Smooth muscle cell (in vitro differentiated cells): ENCODE measurements around the gene TAAR8. TPM values are rescaled to one million over a fixed set of nuclear protein-coding genes. Genes with fewer than 3 reads are reported as not detected.

Experiments
- DNase-seq: peaks from one replicate; lab custom pipeline; 2025; ENCODE audit not compliant: unreplicated experiment; lab: John Stamatoyannopoulos, UW
- H2AFZ ChIP-seq: fragments of 200-600 bp; sonication (generic); 2 replicates; pipeline ENCODE4 v1.6.0; 2016; ENCODE audit warnings: antibody characterized with exemption, low read depth, mild to moderate bottlenecking
- H3F3A ChIP-seq: fragments of 200-600 bp; sonication (generic); 2 replicates; pipeline ENCODE4 v1.6.0; 2017; ENCODE audit warnings: antibody characterized with exemption, low read depth
- H3K27ac ChIP-seq: fragments of 200-600 bp; sonication (generic); 2 replicates; pipeline ENCODE4 v1.5.1; 2016; ENCODE audit warnings: low read depth, mild to moderate bottlenecking
- H3K27me3 ChIP-seq: fragments of 200-600 bp; sonication (generic); 2 replicates; pipeline ENCODE4 v1.6.1; 2016; ENCODE audit warnings: low read depth, mild to moderate bottlenecking
- H3K36me3 ChIP-seq: fragments of 200-600 bp; sonication (generic); 2 replicates; pipeline ENCODE4 v1.5.1; 2016; ENCODE audit warnings: low read depth
- H3K4me1 ChIP-seq: fragments of 200-600 bp; sonication (generic); 2 replicates; pipeline ENCODE4 v1.5.1; 2016; ENCODE audit warnings: low read depth
- H3K4me2 ChIP-seq: fragments of 200-600 bp; sonication (generic); 2 replicates; pipeline ENCODE4 v1.6.0; 2016; ENCODE audit warnings: mild to moderate bottlenecking
- H3K4me3 ChIP-seq: fragments of 200-600 bp; sonication (generic); 2 replicates; pipeline ENCODE4 v1.5.1; 2016; ENCODE audit warnings: mild to moderate bottlenecking
- H3K79me2 ChIP-seq: fragments of 200-600 bp; sonication (generic); 2 replicates; pipeline ENCODE4 v1.6.0; 2016; ENCODE audit warnings: low read depth, mild to moderate bottlenecking
- H3K9ac ChIP-seq: fragments of 200-600 bp; sonication (generic); 2 replicates; pipeline ENCODE4 v1.6.0; 2016; ENCODE audit warnings: low read depth
- H3K9me3 ChIP-seq: fragments of 200-600 bp; sonication (generic); replicated peaks from 2 replicates; pipeline ENCODE4 v1.5.1; 2016; ENCODE audit warnings: low read depth
- H4K20me1 ChIP-seq: fragments of 200-600 bp; sonication (generic); 2 replicates; pipeline ENCODE4 v1.6.0; 2016; ENCODE audit warnings: low read depth
- WGBS: methylation state at CpG from one replicate; pipeline ENCODE4 v1.1.7; 2016; ENCODE audit warnings: low lambda C conversion rate; 5-methylcytosine and 5-hydroxymethylcytosine counted together
- polyA plus RNA-seq: library from polyadenylated mRNA; unstranded; fragments of >200 nt; fragmentation: Nextera tagmentation; extraction: Ambion mirVana; gene quantifications from 2 replicates; pipeline ENCODE4 v1.2.1, GENCODE V29; 2016
- total RNA-seq: library from RNA; depleted of rRNA; stranded (reverse); fragments of >200 nt; gene quantifications from 2 replicates; pipeline ENCODE4 v1.2.3, GENCODE V29; 2014
- TF ChIP-seq, protein P1 (sequence below): fragments of 200-600 bp; sonication (generic); IDR thresholded peaks from 2 replicates; pipeline ENCODE4 v1.5.1; 2017; ENCODE audit warnings: borderline replicate concordance, mild to moderate bottlenecking, antibody characterized with exemption; ENCODE audit not compliant: insufficient read depth, poor library complexity, severe bottlenecking

TAAR8 gene
- total and polyA plus RNA-seq, 2 experiments from 2014 or later, result not detected

DNA sequence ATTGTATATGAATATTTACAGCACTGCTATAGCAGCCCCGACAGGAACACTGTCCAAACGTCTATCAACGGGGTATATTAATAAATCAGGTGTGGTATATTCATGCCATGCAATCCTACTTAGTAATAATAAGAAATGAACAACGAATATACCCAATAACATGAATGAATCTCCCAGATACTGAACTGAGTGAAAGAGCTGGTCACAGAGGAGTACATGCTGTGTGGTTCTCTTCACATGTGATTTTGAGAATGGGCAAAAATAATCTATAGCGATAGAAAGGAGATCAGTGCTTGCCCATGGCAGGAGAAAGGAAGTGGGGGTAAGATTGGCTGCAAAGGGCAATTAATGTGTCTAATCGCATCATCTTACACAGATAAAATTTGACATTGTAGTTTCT is 13.9 kb downstream of the TAAR8 start:
- Histone ChIP-seq H3K9ac (no peak overlapping the region), H3K9me3 (no peaks in the 10 kb centered on the region), H3K27me3 (peaks cover 17% of the 10 kb centered on the region), H3K4me2 (no peak overlapping the region), H3K36me3 (no peaks in the 10 kb centered on the region), H2AFZ (no peak overlapping the region), H3K27ac (no peak overlapping the region), H3K79me2 (no peaks in the 10 kb centered on the region), H3F3A (no peaks in the 10 kb centered on the region), H3K4me1 (no peaks in the 10 kb centered on the region), H4K20me1 (no peaks in the 10 kb centered on the region), H3K4me3 (no peak overlapping the region)
- TF ChIP-seq, protein P1, sequence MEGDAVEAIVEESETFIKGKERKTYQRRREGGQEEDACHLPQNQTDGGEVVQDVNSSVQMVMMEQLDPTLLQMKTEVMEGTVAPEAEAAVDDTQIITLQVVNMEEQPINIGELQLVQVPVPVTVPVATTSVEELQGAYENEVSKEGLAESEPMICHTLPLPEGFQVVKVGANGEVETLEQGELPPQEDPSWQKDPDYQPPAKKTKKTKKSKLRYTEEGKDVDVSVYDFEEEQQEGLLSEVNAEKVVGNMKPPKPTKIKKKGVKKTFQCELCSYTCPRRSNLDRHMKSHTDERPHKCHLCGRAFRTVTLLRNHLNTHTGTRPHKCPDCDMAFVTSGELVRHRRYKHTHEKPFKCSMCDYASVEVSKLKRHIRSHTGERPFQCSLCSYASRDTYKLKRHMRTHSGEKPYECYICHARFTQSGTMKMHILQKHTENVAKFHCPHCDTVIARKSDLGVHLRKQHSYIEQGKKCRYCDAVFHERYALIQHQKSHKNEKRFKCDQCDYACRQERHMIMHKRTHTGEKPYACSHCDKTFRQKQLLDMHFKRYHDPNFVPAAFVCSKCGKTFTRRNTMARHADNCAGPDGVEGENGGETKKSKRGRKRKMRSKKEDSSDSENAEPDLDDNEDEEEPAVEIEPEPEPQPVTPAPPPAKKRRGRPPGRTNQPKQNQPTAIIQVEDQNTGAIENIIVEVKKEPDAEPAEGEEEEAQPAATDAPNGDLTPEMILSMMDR, result no peak
- 93% methylated on average over 6 of the region's 6 CpGs for WGBS
- DNase-seq, result no peak

- WGBS, result 90% methylated on average over 1 of the region's 1 CpG
- H2AFZ ChIP-seq, result peak overlapping the region; percentile 23
- no peaks in the 10 kb centered on the region for H3F3A ChIP-seq
- H4K20me1 ChIP-seq, result no peaks in the 10 kb centered on the region
- no peaks in the 10 kb centered on the region for H3K79me2 ChIP-seq
- no peaks in the 10 kb centered on the region for H3K9me3 ChIP-seq
- H3K36me3 ChIP-seq, result no peaks in the 10 kb centered on the region
- H3K4me3 ChIP-seq, result no peak overlapping the region
- TF ChIP-seq, protein P1, result no peak
- H3K27ac ChIP-seq, result no peak overlapping the region
- no peak for DNase-seq
- no peak overlapping the region for H3K4me2 ChIP-seq
- H3K4me1 ChIP-seq, result no peaks in the 10 kb centered on the region
- no peak overlapping the region for H3K9ac ChIP-seq
- H3K27me3 ChIP-seq, result peaks cover 13% of the 10 kb centered on the region
Observed at GRCh38 chr6:132567566-132567965, 15.1 kb downstream of the TAAR8 start.

- no peaks in the 10 kb centered on the region for H3K79me2 ChIP-seq
- H3K27me3 ChIP-seq, result peaks cover 13% of the 10 kb centered on the region
- H3K9me3 ChIP-seq, result no peaks in the 10 kb centered on the region
- H3K27ac ChIP-seq, result no peak overlapping the region
- no peak overlapping the region for H2AFZ ChIP-seq
- no peaks in the 10 kb centered on the region for H3K36me3 ChIP-seq
- 70% methylated on average over 6 of the region's 6 CpGs for WGBS
- no peaks in the 10 kb centered on the region for H4K20me1 ChIP-seq
- no peak overlapping the region for H3K9ac ChIP-seq
- H3K4me1 ChIP-seq, result no peaks in the 10 kb centered on the region
- DNase-seq, result no peak
- no peak overlapping the region for H3K4me2 ChIP-seq
- TF ChIP-seq, protein P1, result no peak
- no peak overlapping the region for H3K4me3 ChIP-seq
- no peaks in the 10 kb centered on the region for H3F3A ChIP-seq
Observed at GRCh38 chr6:132568611-132569010, 16.1 kb downstream of the TAAR8 start.

- peaks cover 13% of the 10 kb centered on the region for H3K27me3 ChIP-seq
Observed at GRCh38 chr6:132569170-132569569, 16.7 kb downstream of the TAAR8 start.

More at GRCh38 chr6:132569170-132569569, 16.7 kb downstream of the TAAR8 start:
- DNase-seq, result no peak
- no peak overlapping the region for H3K4me3 ChIP-seq
- TF ChIP-seq, protein P1, result no peak
- no peaks in the 10 kb centered on the region for H3K79me2 ChIP-seq
- H3F3A ChIP-seq, result no peaks in the 10 kb centered on the region
- no peaks in the 10 kb centered on the region for H3K4me1 ChIP-seq
- H4K20me1 ChIP-seq, result no peaks in the 10 kb centered on the region
- H3K9ac ChIP-seq, result no peak overlapping the region
- 64% methylated on average over 4 of the region's 4 CpGs for WGBS
- no peak overlapping the region for H3K4me2 ChIP-seq
- H3K27ac ChIP-seq, result no peak overlapping the region
- no peak overlapping the region for H2AFZ ChIP-seq
- H3K9me3 ChIP-seq, result no peaks in the 10 kb centered on the region
- no peaks in the 10 kb centered on the region for H3K36me3 ChIP-seq
